EL (cell line): Measurements from ENCODE around the gene ABHD5.

Source experiments
- DNase-seq: peaks from one replicate; pipeline ENCODE4 v3.0.0-alpha.2; 2016

ABHD5 gene

GRCh38 chr3:43759297-43759782 lies 68.6 kb downstream of the ABHD5 start:
- DNase-seq, result peak; percentile 95

- DNase-seq, result no peak
These were observed 69.2 kb downstream of the ABHD5 start for GRCh38 chr3:43759938-43760337.

DNA sequence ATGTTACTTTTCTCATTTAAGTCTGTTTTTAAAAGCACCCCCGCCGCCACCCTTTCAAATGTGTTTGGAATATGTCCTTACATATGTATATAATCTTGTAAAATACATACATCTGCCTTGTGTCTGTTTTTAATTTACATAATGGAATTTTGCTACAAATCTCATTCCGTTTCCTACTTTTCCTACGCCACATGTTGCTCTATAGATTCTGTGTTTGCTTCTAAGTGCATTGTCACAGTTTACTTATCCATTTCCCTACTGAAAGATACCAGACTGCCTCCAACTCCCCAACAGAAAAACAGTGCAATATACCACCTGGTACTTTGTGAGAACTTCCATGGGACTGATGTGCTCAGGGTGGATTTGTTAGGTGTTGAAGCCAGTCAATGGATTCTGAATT lies 70.2 kb downstream of the ABHD5 start:
- no peak for DNase-seq

DNA sequence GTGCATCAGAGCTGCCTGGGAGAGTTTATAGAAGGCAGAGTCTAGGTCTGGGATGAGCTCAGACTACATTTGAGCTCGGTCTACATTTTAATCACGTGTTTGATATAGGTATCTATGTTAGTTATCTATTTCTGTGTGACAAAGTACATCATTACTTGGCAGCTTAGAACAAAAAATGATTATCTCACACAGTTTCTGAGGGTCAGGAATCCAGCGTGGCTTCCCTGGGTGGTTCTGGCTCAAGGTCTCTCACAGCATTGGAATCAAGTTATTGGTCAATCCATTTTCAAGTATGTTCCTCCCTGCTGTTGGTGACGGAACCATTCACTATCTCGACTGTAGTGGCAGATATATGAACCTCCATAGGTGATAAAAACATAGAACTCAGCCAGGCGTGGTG lies 71.7 kb downstream of the ABHD5 start:
- no peak for DNase-seq

GRCh38 chr3:43764056-43764455 lies 73.3 kb downstream of the ABHD5 start:
- DNase-seq, result no peak

DNA sequence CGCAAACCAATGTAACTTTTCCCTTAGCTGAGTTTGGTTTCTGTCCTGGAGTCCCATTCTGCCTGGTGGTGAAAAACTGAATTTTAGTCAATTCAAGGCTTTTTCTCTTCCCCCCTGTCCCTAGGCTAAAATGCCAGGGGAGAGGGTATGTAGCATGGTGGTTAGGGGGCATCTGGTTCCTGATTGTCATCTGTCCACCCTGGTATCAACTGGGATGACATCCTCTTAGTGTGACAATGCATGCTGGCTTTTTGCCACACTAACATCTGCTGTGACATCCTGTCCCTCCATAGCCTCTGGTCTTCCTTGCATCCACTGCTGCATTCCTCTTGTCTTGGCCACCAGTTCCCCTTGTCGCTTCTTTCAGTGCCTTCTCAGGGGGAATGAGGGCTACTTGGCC lies 73.7 kb downstream of the ABHD5 start:
- no peak for DNase-seq

DNA sequence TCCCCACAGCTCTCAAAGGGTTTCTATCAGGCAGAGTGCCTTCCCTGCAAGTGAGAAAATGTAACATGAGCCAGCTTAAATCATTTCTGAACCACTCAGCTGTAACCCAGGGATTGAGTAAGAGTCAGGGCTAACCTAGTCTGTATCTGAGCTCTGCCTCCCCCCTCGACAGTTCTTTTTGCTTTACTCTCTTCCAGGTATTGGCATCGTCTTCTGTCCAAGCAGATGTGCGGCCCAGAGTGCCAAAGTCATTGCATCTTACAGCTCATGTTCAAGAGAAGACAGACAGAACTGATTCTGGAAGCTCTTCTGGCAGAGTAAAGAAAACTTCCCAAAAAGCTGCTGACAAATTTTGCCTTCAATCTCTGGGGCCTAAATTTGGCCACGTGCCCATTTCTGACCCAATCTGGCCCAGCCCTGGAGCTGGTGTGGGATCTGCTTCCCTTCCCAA lies 74.8 kb downstream of the ABHD5 start:
- DNase-seq, result peak; percentile 39

- DNase-seq, result peak; percentile 88
These were observed 76.1 kb downstream of the ABHD5 start for GRCh38 chr3:43766672-43767465.

GRCh38 chr3:43768381-43768973 lies 77.7 kb downstream of the ABHD5 start:
- DNase-seq, result peak; percentile 58

DNA sequence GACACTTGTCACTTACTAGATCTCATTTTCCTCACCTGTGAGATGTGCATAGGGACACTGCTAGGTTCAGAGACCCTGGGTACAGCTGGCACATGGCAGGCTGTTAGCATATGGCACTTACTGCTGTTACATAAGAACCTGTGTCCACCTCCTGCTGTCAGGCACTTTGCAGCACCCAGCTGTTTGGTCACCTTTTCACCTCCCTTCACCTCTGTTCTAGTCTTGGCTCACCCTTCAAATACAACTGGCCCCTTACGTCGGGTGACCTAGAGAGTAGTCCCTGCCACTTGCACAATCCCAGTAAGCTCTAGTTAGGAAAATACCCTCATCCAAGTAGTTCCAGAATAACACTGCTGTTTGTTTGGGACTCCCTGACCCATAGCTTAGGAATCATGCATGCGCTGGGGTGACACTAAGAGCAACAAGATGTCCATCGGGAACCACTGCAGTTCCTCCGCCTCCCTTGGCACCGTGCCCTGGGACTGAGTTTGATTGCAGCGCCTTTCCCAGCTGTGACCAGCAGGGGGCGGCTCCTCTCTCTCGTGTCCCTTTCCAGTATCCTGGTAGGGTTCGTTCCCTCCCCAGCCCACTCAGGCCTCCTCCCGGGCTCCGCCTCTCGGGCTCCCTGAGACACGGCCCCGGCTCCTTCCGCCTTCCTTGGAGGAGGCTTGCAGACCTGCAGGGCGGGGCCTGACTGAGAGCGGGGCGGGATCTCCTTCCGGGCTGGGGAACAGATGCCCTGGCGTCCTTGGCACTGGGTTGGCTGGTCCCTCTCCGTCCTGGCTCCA lies 78.6 kb downstream of the ABHD5 start:
- DNase-seq, result peak; percentile 99

GRCh38 chr3:43769885-43770425 lies 79.2 kb downstream of the ABHD5 start:
- DNase-seq, result no peak

GRCh38 chr3:43770426-43771103 lies 79.8 kb downstream of the ABHD5 start:
- peak; percentile 57 for DNase-seq

DNA sequence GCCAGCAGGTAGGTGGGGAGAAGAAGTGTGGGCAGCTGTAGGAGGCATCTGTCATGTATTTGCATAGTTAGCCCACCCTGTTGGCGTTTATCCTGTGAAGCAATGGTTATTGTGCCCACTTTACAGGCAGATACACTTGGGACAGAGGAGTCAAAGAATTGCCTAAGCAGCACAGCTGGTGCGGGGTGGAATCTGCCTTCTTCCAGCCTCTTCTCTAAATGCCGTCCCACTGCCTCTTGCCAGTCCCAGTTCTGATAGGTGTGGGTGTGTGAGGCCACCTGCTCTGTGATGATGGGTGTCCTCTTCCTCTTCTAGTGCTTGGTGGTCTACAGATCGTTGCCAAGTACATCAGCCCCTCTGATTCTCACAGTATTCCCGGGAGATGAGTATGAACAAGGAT lies 80.9 kb downstream of the ABHD5 start:
- DNase-seq, result no peak

- DNase-seq, result no peak
These were observed 82.7 kb downstream of the ABHD5 start for GRCh38 chr3:43773273-43774094.

DNA sequence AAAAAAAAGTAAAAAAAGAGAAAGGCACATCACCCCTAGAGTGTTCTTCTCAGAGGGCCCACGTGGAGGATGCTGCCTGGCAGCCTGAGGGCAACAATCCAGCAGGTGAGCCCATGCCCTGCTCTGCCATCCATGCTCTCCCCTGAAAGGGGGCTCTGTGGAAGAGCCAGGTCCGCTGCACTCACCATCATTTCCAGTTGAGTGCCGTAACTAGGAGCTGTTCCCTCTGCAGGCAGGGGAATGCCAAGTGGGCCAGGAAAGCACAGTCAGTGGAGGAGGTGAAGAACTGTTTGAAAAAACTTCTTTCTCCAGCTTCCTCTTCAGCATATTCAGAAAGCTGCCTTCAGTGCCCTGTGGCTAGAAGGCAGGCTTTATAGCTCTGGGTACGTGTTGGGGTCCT lies 84.1 kb downstream of the ABHD5 start:
- DNase-seq, result no peak

DNA sequence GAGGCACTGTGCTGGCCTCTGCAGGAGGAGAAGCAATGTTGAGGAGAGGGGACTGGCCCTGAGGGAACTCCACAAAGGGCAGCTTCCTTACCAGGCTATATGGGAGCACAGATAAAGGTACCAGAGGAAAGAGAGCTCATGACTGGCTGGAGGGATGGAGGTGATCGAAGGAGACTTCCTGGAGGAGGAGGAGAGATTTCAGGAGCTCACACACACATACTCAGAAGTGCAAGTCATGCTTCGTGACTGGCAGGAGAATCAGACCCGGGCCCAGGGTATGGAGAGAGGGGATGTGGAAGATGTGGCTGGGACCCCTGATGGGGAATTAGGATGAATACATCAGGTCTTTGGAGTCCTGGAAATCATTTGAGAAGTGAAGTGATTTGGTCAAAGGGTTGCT lies 85.4 kb downstream of the ABHD5 start:
- no peak for DNase-seq

- no peak for DNase-seq
These were observed 89.1 kb downstream of the ABHD5 start for GRCh38 chr3:43779850-43780249.

DNA sequence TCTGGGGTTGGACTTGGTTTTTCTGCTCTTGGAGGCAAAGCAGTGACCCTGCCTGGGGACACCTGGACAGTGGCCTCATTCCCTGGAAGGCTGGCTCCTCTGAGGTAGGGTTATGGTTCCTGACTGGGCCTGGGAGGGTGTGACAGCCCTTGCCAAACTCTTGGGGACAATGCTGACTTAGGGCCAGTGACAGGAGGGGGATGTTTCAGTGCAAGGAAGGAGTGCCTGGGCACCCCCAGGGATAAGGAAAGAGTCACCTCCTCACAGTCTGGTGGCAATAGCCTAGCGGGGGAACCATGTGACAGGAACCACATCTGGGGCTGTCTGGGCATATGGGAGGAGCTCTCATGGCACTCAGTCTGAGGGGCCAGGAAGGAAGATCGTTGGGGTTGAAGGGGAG lies 91.8 kb downstream of the ABHD5 start:
- no peak for DNase-seq
